Adrenal gland (tissue), 12 donors: ENCODE results near the gene PCDHB8. TPM values are rescaled to one million over a fixed set of nuclear protein-coding genes. Genes with fewer than 3 reads are reported as not detected.
"Not testable (repeated sequence)": the region's sequence is repeated elsewhere in the genome, so short reads cannot be mapped to it uniquely, and the experiment has no call there.

Experiments used
- DNase-seq, 7 donors: peaks; one replicate each; pipeline ENCODE4 v3.0.0-alpha.2; 2019 to 2020
- H3K27ac ChIP-seq, 5 donors: fragments of 200-600 bp; sonication (generic) in 4 of 5; 1 replicate in 3 of 5; 2 replicates in 2 of 5; pipeline versions ENCODE4 v1.5.1 to v1.8.0; 2016 to 2020; ENCODE audit warnings: mild to moderate bottlenecking in 1 of 5
- H3K27me3 ChIP-seq: fragments of 200-600 bp; 2 replicates; pipeline ENCODE4 v1.8.0; 2021
- H3K36me3 ChIP-seq, 2 donors: fragments of 200-600 bp; replicated peaks in 1 of 2; 1 replicate in 1 of 2; 2 replicates in 1 of 2; pipeline versions ENCODE4 v1.5.1 to v1.8.0; 2018 to 2022
- H3K4me1 ChIP-seq, 2 donors: fragments of 200-600 bp; replicated peaks in 1 of 2; 1 replicate in 1 of 2; 2 replicates in 1 of 2; pipeline versions ENCODE4 v1.5.1 to v1.8.0; 2018 to 2021
- H3K4me3 ChIP-seq, 4 donors: fragments of 200-600 bp; sonication (generic) in 3 of 4; one replicate each; pipeline ENCODE4 v1.5.1; 2016 to 2018
- H3K9me3 ChIP-seq, 3 donors: fragments of 200-600 bp; sonication (generic) in 1 of 3; replicated peaks in 1 of 3; 1 replicate in 2 of 3; 2 replicates in 1 of 3; pipeline versions ENCODE4 v1.5.1 to v1.8.0; 2016 to 2021
- CTCF ChIP-seq, 6 experiments: fragments of 450-650 bp in 4 of 6; fragments of 200-600 bp in 2 of 6; sonication (generic) in 1 of 6; IDR thresholded peaks; 1 replicate in 5 of 6; 2 replicates in 1 of 6; pipeline versions ENCODE4 v1.5.1 to v1.8.0; 2016 to 2021; ENCODE audit warnings: antibody characterized with exemption in 6 of 6, mild to moderate bottlenecking in 2 of 6, moderate library complexity in 1 of 6
- POLR2A ChIP-seq, 2 donors: fragments of 450-650 bp; IDR thresholded peaks; one replicate each; pipeline ENCODE4 v1.6.1; 2017; ENCODE audit warnings: antibody characterized with exemption in 2 of 2, mild to moderate bottlenecking in 2 of 2, moderate library complexity in 1 of 2
- WGBS, 4 donors: extraction: QIAGEN DNeasy Blood & Tissue Kit in 2 of 4; methylation state at CpG; one replicate each; pipeline versions ENCODE4 v1.1.5 to v1.1.7; 2013 to 2017; 5-methylcytosine and 5-hydroxymethylcytosine counted together
- intact Hi-C, 2 donors: fragments of 100-400 bp; cut with DNase I; formaldehyde crosslinking; loops; one replicate each; pipeline versions ENCODE4 v1.14.1 to v1.15.0; 2022 to 2023
- polyA plus RNA-seq, 3 donors: library from polyadenylated mRNA; stranded (reverse); fragments of 200-250 nt in 2 of 3; fragments of 350-450 nt in 1 of 3; fragmentation: Illumina TruSeq in 1 of 3; extraction: RNeasy Lipid Tissue Mini Kit (QIAGEN cat#74804) in 1 of 3; gene quantifications; one replicate each; pipeline ENCODE4 v1.2.3, GENCODE V29; 2013 to 2014
- total RNA-seq, 9 donors: library from RNA; depleted of rRNA in 4 of 9; stranded (reverse); fragments of >200 nt in 4 of 9; fragments of 120-200 nt in 1 of 9; fragmentation: NEBNext Ultra II Directional in 1 of 9; extraction: Animal tissue kit (Norgen Biotek cat#: 25700) in 1 of 9; gene quantifications; one replicate each; pipeline versions ENCODE4 v1.1.0 to v1.2.4, GENCODE V29; 2013 to 2023
- donor health status: healthy with polysubstance abuse.
- donor health status: Bipolar disorder and iron deficiency.
- donor health status: DM: yes; HTN: yes; CAD: no.
- donor health status: DM: no; HTN: no; CAD: no.
- donor health status: DM: no; HTN: no; CAD: no.
- donor health status: DM: yes; HTN: yes; CAD: no.

PCDHB8 gene
- total and polyA plus RNA-seq, 12 donors: 0.03 to 3.7 (median 0.91) TPM

- 18 to 30% (median 22%) methylated on average over 14 to 15 of the region's 15 CpGs for WGBS, 4 donors
- intact Hi-C loops: loop anchor here in 1 of 2 donors (10.0 kb wide), 1 partner anchor 192 kb away; the partner anchor contains the start of genes PCDHGA10 and PCDHGB7
- H3K27me3 ChIP-seq: no peaks in the 10 kb centered on the region
- no peaks in the 10 kb centered on the region for H3K4me1 ChIP-seq
- no peak within 1 kb of the TSS for H3K27ac ChIP-seq
- H3K4me3 ChIP-seq: no peak within 1 kb of the TSS
- peaks cover 0 to 34% (median 18%) of the 10 kb centered on the region in 3 donors for H3K9me3 ChIP-seq
- peak in 2 of 6 experiments; percentile 12 to 13 for TF ChIP-seq CTCF (IDR thresholded peaks at IDR 0.05)
- no peak for TF ChIP-seq POLR2A (IDR thresholded peaks at IDR 0.05)
- DNase-seq: peak in 1 of 7 donors; percentile 6
- H3K36me3 ChIP-seq: no peaks in the 10 kb centered on the region
Measured at GRCh38 chr5:141223112-141223783, 45.7 kb downstream of the PCDHB8 start, which contains the start of gene PCDHB14. PCDHB14 (plus strand) TSS chr5:141223343; CDS start chr5:141223506, 163 bp downstream.

DNA sequence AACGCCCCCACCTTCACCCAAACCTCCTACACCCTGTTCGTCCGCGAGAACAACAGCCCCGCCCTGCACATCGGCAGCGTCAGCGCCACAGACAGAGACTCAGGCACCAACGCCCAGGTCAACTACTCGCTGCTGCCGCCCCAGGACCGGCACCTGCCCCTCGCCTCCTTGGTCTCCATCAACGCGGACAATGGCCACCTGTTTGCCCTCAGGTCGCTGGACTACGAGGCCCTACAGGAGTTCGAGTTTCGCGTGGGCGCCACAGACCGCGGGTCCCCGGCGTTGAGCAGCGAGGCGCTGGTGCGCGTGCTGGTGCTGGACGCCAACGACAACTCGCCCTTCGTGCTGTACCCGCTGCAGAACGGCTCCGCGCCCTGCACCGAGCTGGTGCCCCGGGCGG lies 47.3 kb downstream of the PCDHB8 start:
- intact Hi-C loops: loop anchor here in 1 of 2 donors (10.0 kb wide), 1 partner anchor 190 kb away; the partner anchor contains the start of genes PCDHGA10 and PCDHGB7
- not testable (repeated sequence) for H3K36me3 ChIP-seq, H3K4me1 ChIP-seq, DNase-seq, H3K27ac ChIP-seq, H3K4me3 ChIP-seq, H3K27me3 ChIP-seq
- peaks cover 0 to 35% (median 26%) of the 10 kb centered on the region in 3 donors for H3K9me3 ChIP-seq
- WGBS, 4 donors: 11 to 28% (median 16%) methylated on average over 11 to 34 of the region's 40 CpGs

GRCh38 chr5:141225421-141225820 lies 47.8 kb downstream of the PCDHB8 start:
- H3K4me1 ChIP-seq, H3K4me3 ChIP-seq, H3K27me3 ChIP-seq, DNase-seq, H3K36me3 ChIP-seq, H3K27ac ChIP-seq: not testable (repeated sequence)
- WGBS, 4 donors: 22 to 76% (median 42%) methylated on average over 3 to 30 of the region's 30 CpGs
- peaks cover 0 to 37% (median 26%) of the 10 kb centered on the region in 3 donors for H3K9me3 ChIP-seq
- intact Hi-C loops: loop anchor here in 1 of 2 donors (10.0 kb wide), 1 partner anchor 189 kb away; the partner anchor contains the start of genes PCDHGA10 and PCDHGB7

Other genes starting within 250 kb of the PCDHB8 start
Only the 30 nearest of the 36 such genes appear.
- gene PCDHAC2, start 211.3 kb upstream of the PCDHB8 start, total RNA-seq: 1 to 10 TPM in 6 of 9 donors, under 1 TPM in 3; 0.30 to 6.1 (median 1.1) TPM
- gene PCDHAC2, start 211.3 kb upstream of the PCDHB8 start, polyA plus RNA-seq: 1 to 10 TPM in 1 of 3 donors, under 1 TPM in 2; 0.07 to 6.5 (median 0.32) TPM
- gene PCDHB1, start 126.4 kb upstream of the PCDHB8 start, total RNA-seq: under 1 TPM in 4 of 9 donors, not detected in 5; under 0.01 to 0.07 (median 0.02) TPM
- gene PCDHB1, start 126.4 kb upstream of the PCDHB8 start, polyA plus RNA-seq: under 1 TPM in 1 of 3 donors, not detected in 2; 0.11 TPM
- 1 to 10 TPM in 7 of 9 donors, under 1 TPM in 2; 0.65 to 2.8 (median 1.5) TPM for gene PCDHB2, start 83.2 kb upstream of the PCDHB8 start, total RNA-seq
- gene PCDHB2, start 83.2 kb upstream of the PCDHB8 start, polyA plus RNA-seq: under 1 TPM; 0.24 to 0.79 (median 0.44) TPM
- 1 to 10 TPM in 6 of 9 donors, under 1 TPM in 3; 0.35 to 2.2 (median 1.2) TPM for gene PCDHB3, start 77.3 kb upstream of the PCDHB8 start, total RNA-seq
- gene PCDHB3, start 77.3 kb upstream of the PCDHB8 start, polyA plus RNA-seq: 1 to 10 TPM in 1 of 3 donors, under 1 TPM in 2; 0.20 to 1.4 (median 0.32) TPM
- 1 to 10 TPM in 8 of 9 donors, under 1 TPM in 1; 0.44 to 2.3 (median 1.7) TPM for gene PCDHB4, start 56.0 kb upstream of the PCDHB8 start, total RNA-seq
- gene PCDHB4, start 56.0 kb upstream of the PCDHB8 start, polyA plus RNA-seq: 1 to 10 TPM in 1 of 3 donors, under 1 TPM in 2; 0.56 to 1.8 (median 0.88) TPM
- 10 to 100 TPM in 1 of 9 donors, 1 to 10 TPM in 8; 1.1 to 10.7 (median 4.7) TPM for gene PCDHB5, start 42.6 kb upstream of the PCDHB8 start, total RNA-seq
- gene PCDHB5, start 42.6 kb upstream of the PCDHB8 start, polyA plus RNA-seq: 1 to 10 TPM; 1.0 to 4.5 (median 1.6) TPM
- 1 to 10 TPM in 2 of 9 donors, under 1 TPM in 7; 0.23 to 1.1 (median 0.83) TPM for gene PCDHB6, start 27.7 kb upstream of the PCDHB8 start, total RNA-seq
- under 1 TPM; 0.30 to 0.73 (median 0.48) TPM for gene PCDHB6, start 27.7 kb upstream of the PCDHB8 start, polyA plus RNA-seq
- 1 to 10 TPM in 6 of 9 donors, under 1 TPM in 3; 0.44 to 2.9 (median 1.6) TPM for gene PCDHB7, start 5.1 kb upstream of the PCDHB8 start, total RNA-seq
- under 1 TPM; 0.32 to 0.92 (median 0.37) TPM for gene PCDHB7, start 5.1 kb upstream of the PCDHB8 start, polyA plus RNA-seq
- gene PCDHB16, start 4.6 kb downstream of the PCDHB8 start, total RNA-seq: 1 to 10 TPM in 7 of 9 donors, under 1 TPM in 2; 0.39 to 3.3 (median 1.5) TPM
- gene PCDHB16, start 4.6 kb downstream of the PCDHB8 start, polyA plus RNA-seq: 1 to 10 TPM in 1 of 3 donors, under 1 TPM in 2; 0.67 to 1.4 (median 0.72) TPM
- 1 to 10 TPM in 3 of 9 donors, under 1 TPM in 6; 0.28 to 2.2 (median 0.52) TPM for gene PCDHB9, start 9.4 kb downstream of the PCDHB8 start, total RNA-seq
- gene PCDHB9, start 9.4 kb downstream of the PCDHB8 start, polyA plus RNA-seq: 1 to 10 TPM in 1 of 3 donors, under 1 TPM in 2; 0.27 to 1.3 (median 0.80) TPM
- 1 to 10 TPM in 3 of 9 donors, under 1 TPM in 6; 0.18 to 2.3 (median 0.61) TPM for gene PCDHB10, start 14.6 kb downstream of the PCDHB8 start, total RNA-seq
- 1 to 10 TPM in 1 of 3 donors, under 1 TPM in 2; 0.81 to 3.0 (median 0.88) TPM for gene PCDHB10, start 14.6 kb downstream of the PCDHB8 start, polyA plus RNA-seq
- gene PCDHB11, start 21.8 kb downstream of the PCDHB8 start, total RNA-seq: 1 to 10 TPM in 7 of 9 donors, under 1 TPM in 2; 0.12 to 7.1 (median 2.5) TPM
- under 1 TPM; 0.48 to 0.81 (median 0.67) TPM for gene PCDHB11, start 21.8 kb downstream of the PCDHB8 start, polyA plus RNA-seq
- gene PCDHB12, start 30.9 kb downstream of the PCDHB8 start, total RNA-seq: 1 to 10 TPM in 7 of 9 donors, under 1 TPM in 2; 0.50 to 3.4 (median 1.5) TPM
- gene PCDHB12, start 30.9 kb downstream of the PCDHB8 start, polyA plus RNA-seq: under 1 TPM; 0.40 to 0.97 (median 0.47) TPM
- gene PCDHB13, start 36.1 kb downstream of the PCDHB8 start, total RNA-seq: 1 to 10 TPM in 8 of 9 donors, under 1 TPM in 1; 0.72 to 7.2 (median 5.9) TPM
- gene PCDHB13, start 36.1 kb downstream of the PCDHB8 start, polyA plus RNA-seq: 1 to 10 TPM; 1.3 to 5.4 (median 1.3) TPM
- 1 to 10 TPM; 1.7 to 7.7 (median 3.7) TPM for gene PCDHB14, start 45.6 kb downstream of the PCDHB8 start, total RNA-seq
- gene PCDHB14, start 45.6 kb downstream of the PCDHB8 start, polyA plus RNA-seq: 1 to 10 TPM; 1.9 to 4.1 (median 2.2) TPM
- 1 to 10 TPM in 7 of 9 donors, under 1 TPM in 2; 0.95 to 3.2 (median 1.4) TPM for gene PCDHB15, start 67.6 kb downstream of the PCDHB8 start, total RNA-seq
- gene PCDHB15, start 67.6 kb downstream of the PCDHB8 start, polyA plus RNA-seq: 1 to 10 TPM; 1.2 to 2.2 (median 1.4) TPM
- gene SLC25A2, start 126.3 kb downstream of the PCDHB8 start, total RNA-seq: 1 to 10 TPM in 1 of 9 donors, under 1 TPM in 4, not detected in 4; 0.43 to 1.5 (median 0.53) TPM
- under 1 TPM in 2 of 3 donors, not detected in 1; 0.07 to 0.72 TPM for gene SLC25A2, start 126.3 kb downstream of the PCDHB8 start, polyA plus RNA-seq
- 100 to 1,000 TPM in 1 of 9 donors, 10 to 100 TPM in 8; 38.0 to 111 (median 70.9) TPM for gene TAF7, start 143.0 kb downstream of the PCDHB8 start, total RNA-seq
- gene TAF7, start 143.0 kb downstream of the PCDHB8 start, polyA plus RNA-seq: 100 to 1,000 TPM in 1 of 3 donors, 10 to 100 TPM in 2; 23.9 to 132 (median 29.7) TPM
- under 1 TPM; 0.09 to 0.96 (median 0.28) TPM for gene PCDHGA1, start 152.7 kb downstream of the PCDHB8 start, total RNA-seq
- gene PCDHGA1, start 152.7 kb downstream of the PCDHB8 start, polyA plus RNA-seq: under 1 TPM; 0.13 to 0.60 (median 0.32) TPM
- gene PCDHGA2, start 161.0 kb downstream of the PCDHB8 start, total RNA-seq: 1 to 10 TPM in 8 of 9 donors, under 1 TPM in 1; 0.91 to 6.1 (median 2.6) TPM
- gene PCDHGA2, start 161.0 kb downstream of the PCDHB8 start, polyA plus RNA-seq: 1 to 10 TPM in 1 of 3 donors, under 1 TPM in 2; 0.27 to 2.1 (median 0.56) TPM
- gene PCDHGA3, start 166.0 kb downstream of the PCDHB8 start, total RNA-seq: 1 to 10 TPM; 1.0 to 6.2 (median 3.0) TPM
- gene PCDHGA3, start 166.0 kb downstream of the PCDHB8 start, polyA plus RNA-seq: 1 to 10 TPM in 1 of 3 donors, under 1 TPM in 2; 0.27 to 1.5 (median 0.80) TPM
- gene PCDHGB1, start 172.3 kb downstream of the PCDHB8 start, total RNA-seq: 10 to 100 TPM in 2 of 9 donors, 1 to 10 TPM in 7; 1.6 to 16.1 (median 3.1) TPM
- 1 to 10 TPM in 1 of 3 donors, under 1 TPM in 2; 0.20 to 2.2 (median 0.88) TPM for gene PCDHGB1, start 172.3 kb downstream of the PCDHB8 start, polyA plus RNA-seq
- gene PCDHGA4, start 177.2 kb downstream of the PCDHB8 start, total RNA-seq: 1 to 10 TPM in 8 of 9 donors, under 1 TPM in 1; 0.97 to 9.5 (median 4.3) TPM
- gene PCDHGA4, start 177.2 kb downstream of the PCDHB8 start, polyA plus RNA-seq: 1 to 10 TPM in 1 of 3 donors, under 1 TPM in 2; 0.20 to 2.4 (median 0.64) TPM
- 1 to 10 TPM; 1.6 to 6.3 (median 3.4) TPM for gene PCDHGB2, start 182.2 kb downstream of the PCDHB8 start, total RNA-seq
- gene PCDHGB2, start 182.2 kb downstream of the PCDHB8 start, polyA plus RNA-seq: 1 to 10 TPM in 1 of 3 donors, under 1 TPM in 2; 0.10 to 1.8 (median 0.88) TPM
- gene PCDHGA5, start 186.4 kb downstream of the PCDHB8 start, total RNA-seq: 1 to 10 TPM in 8 of 9 donors, under 1 TPM in 1; 0.42 to 5.9 (median 2.0) TPM
- under 1 TPM; 0.24 to 0.80 (median 0.79) TPM for gene PCDHGA5, start 186.4 kb downstream of the PCDHB8 start, polyA plus RNA-seq
- 1 to 10 TPM; 1.4 to 7.1 (median 3.1) TPM for gene PCDHGB3, start 192.5 kb downstream of the PCDHB8 start, total RNA-seq
- 1 to 10 TPM in 1 of 3 donors, under 1 TPM in 2; 0.03 to 1.0 (median 0.70) TPM for gene PCDHGB3, start 192.5 kb downstream of the PCDHB8 start, polyA plus RNA-seq
- 1 to 10 TPM; 1.8 to 6.6 (median 2.9) TPM for gene PCDHGA6, start 196.1 kb downstream of the PCDHB8 start, total RNA-seq
- 1 to 10 TPM in 2 of 3 donors, under 1 TPM in 1; 0.57 to 2.1 (median 1.4) TPM for gene PCDHGA6, start 196.1 kb downstream of the PCDHB8 start, polyA plus RNA-seq
- 1 to 10 TPM in 8 of 9 donors, under 1 TPM in 1; 0.91 to 5.0 (median 1.9) TPM for gene PCDHGA7, start 205.0 kb downstream of the PCDHB8 start, total RNA-seq
- 1 to 10 TPM in 1 of 3 donors, under 1 TPM in 2; 0.37 to 1.4 (median 0.59) TPM for gene PCDHGA7, start 205.0 kb downstream of the PCDHB8 start, polyA plus RNA-seq
- gene PCDHGB4, start 209.9 kb downstream of the PCDHB8 start, total RNA-seq: 1 to 10 TPM; 3.3 to 9.1 (median 4.8) TPM
- gene PCDHGB4, start 209.9 kb downstream of the PCDHB8 start, polyA plus RNA-seq: 1 to 10 TPM in 1 of 3 donors, under 1 TPM in 2; 0.27 to 2.2 (median 0.72) TPM
- 1 to 10 TPM in 4 of 9 donors, under 1 TPM in 5; 0.06 to 4.0 (median 0.94) TPM for gene PCDHGA8, start 214.8 kb downstream of the PCDHB8 start, total RNA-seq
- gene PCDHGA8, start 214.8 kb downstream of the PCDHB8 start, polyA plus RNA-seq: under 1 TPM; 0.15 to 0.48 (median 0.17) TPM